ENCODE data around the gene ETFBKMT.

ETFBKMT gene, protein sequence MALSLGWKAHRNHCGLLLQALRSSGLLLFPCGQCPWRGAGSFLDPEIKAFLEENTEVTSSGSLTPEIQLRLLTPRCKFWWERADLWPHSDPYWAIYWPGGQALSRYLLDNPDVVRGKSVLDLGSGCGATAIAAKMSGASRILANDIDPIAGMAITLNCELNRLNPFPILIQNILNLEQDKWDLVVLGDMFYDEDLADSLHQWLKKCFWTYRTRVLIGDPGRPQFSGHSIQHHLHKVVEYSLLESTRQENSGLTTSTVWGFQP

DNA sequence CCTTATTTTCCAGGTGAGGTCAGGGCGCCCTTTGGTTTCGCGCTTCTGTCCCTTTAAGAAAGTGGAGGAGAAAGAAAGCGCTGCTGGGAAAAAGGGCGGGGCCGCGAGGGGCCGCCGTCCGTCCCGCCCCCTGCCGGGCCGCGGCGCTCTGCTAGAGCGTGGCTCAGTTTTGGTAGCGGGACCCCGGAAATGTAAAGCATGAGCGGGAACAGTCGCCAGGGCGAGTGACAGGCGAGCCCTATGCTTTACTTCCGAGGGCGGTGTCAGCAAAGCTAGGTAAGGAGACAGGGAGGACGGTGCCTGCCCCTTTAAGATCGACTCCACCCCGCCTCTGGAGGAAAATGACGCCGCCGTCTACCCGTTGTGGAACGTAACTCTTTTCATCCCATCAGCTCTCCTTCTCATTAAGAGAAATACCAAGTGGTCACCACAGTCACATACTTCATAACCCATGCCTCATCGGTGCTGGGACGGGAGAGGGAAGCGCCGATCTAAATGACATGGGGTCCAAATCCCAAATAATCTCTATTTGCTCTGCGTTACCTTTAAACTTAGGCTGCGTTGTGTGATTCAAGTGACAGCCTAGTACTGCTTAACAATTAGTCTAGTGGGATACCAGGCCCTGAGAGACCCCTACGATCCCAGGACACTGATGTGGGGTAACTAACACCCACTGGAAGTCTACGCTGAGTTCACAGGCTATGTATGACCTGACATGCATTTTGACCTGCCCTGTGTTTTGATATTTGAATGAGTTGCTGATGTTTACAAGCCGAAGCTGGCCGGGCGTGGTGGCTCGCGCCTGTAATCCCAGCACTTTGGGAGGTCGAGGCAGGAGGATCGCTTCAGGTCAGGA is at the start of gene ETFBKMT:
TSS of gene ETFBKMT (plus strand) at position 602 of the 856 bp plus-strand sequence. CDS start 2,266 bp downstream, outside the sequence.
- DNase-seq (ENCODE audit: low read depth, low spot score): peak; percentile 82

GRCh38 chr12:31612819-31613218 is 46.7 kb upstream of the ETFBKMT start:
- DNase-seq (ENCODE audit: low read depth, low spot score): no peak

- DNase-seq (ENCODE audit: low read depth, low spot score): no peak
These were observed 41.1 kb upstream of the ETFBKMT start for GRCh38 chr12:31618228-31619025.

DNA sequence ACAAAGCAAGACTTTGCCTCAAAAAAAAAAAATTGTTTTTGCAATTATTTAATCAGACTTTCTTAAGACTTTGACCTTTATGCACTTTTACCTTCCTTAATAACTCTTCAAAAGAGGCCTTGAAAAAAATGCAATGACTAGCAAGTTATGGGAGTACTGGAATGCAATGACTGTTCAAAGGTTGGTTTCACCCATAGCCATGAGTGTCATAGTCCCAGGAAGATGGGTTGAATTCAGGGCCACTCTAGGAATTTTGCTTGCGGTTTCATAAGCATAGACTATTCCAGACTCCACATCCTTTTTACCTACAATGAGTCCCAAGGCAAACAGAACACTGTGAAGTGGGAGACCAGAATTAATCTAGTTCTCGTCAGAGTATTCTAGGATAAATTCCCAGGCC is 39.2 kb upstream of the ETFBKMT start:
- DNase-seq (ENCODE audit: low read depth, low spot score): no peak

DNA sequence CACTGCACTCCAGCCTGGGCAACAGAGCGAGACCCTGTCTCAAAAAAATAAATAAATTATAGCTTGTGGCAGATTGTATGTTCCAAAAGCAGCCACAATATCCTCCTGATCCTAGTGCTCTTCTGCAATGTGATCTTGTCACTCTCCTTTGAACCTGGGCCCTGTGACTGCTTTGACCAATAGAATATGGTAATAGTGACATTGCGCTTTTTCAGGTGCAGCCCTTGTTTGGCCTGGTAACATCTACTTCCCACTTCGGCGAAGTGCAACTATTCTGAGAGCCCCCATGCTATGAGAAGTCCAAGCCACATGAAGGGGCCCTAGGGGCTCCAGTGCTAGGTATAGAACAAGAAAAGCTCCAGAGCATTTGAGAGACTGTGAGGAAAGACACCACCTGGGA is 37.5 kb upstream of the ETFBKMT start:
- no peak for DNase-seq (ENCODE audit: low read depth, low spot score)

DNA sequence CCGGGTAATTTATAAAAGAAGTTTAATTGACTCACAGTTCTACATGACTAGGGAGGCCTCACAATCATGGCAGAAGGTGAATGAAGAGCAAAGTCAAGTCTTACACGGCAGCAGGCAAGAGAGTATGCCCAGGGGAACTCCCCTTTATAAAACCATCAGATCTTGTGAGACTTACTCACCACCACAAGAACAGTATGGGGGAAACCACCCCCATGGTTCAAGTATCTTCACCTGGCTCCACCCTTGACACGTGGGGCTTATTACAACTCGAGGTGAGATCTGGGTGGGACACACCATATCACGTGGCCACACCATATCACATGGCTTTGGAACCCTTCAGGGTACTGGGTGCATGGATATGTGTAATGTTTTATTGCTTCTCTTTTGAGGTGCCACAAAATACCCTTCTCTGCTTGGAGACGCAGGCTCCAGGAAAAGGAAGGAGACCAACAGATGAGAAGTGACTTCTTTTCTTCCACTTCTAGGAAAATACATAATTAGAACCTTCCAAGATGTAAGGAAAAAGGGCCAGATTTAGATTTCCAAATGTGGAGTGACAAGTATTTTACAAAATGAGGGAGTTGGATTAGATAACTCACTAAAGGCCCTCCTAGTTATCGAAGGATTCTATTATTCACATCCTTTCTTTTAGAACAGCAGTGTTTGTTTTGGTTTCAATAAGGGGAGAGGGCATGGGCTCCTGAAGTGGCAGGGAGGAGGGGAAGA is 33.1 kb upstream of the ETFBKMT start:
- no peak for DNase-seq (ENCODE audit: low read depth, low spot score)

GRCh38 chr12:31627456-31628054 is 31.9 kb upstream of the ETFBKMT start:
- no peak for DNase-seq (ENCODE audit: low read depth, low spot score)

- no peak for DNase-seq (ENCODE audit: low read depth, low spot score)
These were observed 29.4 kb upstream of the ETFBKMT start for GRCh38 chr12:31629756-31630732.

DNA sequence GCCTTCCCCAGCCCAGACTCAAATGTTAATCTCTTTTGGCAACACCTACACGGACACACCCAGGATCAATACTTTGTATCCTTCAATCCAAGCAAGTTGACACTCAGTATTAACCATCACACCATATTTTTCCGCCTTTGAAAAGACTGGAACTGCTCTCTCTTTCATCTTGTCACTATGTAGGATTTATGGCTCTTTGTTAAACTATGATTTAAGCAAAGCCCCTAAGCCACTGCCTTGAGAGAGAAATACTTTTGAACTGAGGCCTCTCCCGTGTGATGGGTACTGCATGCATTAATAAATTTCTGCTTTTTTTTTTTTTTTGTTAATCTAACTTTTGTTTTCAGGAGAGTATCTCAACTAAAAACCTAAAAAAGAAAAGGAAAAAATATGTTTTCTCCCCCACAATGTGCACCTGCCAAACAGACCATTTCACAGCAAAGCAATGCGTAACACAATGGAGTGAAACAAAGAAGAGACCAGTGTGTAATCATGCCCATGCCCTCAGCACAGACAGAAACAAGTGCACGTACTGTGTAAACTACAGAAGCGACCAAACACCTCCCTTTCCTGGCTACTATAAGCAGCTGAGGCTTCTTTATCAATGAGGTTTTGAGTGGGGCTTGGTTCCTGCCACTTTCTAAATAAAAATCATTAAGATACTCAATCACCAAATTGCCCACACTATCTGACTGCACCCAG is 28.3 kb upstream of the ETFBKMT start:
- no peak for DNase-seq (ENCODE audit: low read depth, low spot score)

DNA sequence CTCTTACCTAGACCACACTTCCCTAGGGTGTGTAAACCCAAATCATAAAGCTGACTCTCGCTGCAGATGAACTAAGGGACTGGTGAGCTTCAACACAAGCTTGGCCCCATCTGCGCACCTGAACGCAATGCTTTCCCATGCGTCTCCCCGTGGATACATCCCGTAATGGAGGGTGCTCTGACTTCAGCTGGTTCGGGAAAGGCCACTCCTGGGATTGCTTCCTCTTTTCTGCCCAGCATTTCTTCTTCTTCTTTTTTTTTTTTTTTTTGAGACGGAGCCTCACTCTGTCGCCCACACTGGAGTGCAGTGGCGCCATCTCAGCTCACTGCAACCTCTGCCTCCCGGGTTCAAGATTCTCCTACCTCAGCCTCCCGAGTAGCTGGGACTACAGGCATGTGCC is 27.7 kb upstream of the ETFBKMT start:
- DNase-seq (ENCODE audit: low read depth, low spot score): no peak

DNA sequence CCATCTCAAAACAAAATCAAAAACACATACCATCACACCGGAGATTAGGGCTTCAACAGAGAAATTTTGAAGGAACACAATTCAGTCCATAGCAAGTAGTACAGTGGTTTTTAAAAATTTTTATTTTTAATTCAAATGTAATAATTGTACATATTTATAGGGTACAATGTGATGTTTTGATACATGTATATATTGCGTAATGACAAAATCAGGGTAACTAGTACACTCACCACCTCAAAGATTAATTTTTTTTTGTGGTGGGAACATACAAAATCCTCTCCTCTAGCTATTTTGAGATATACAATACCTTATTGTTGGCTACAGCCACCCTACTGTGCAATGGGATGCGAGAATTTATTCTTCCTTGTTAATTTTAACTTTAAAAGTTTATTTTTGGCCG is 26.0 kb upstream of the ETFBKMT start:
- DNase-seq (ENCODE audit: low read depth, low spot score): no peak

DNA sequence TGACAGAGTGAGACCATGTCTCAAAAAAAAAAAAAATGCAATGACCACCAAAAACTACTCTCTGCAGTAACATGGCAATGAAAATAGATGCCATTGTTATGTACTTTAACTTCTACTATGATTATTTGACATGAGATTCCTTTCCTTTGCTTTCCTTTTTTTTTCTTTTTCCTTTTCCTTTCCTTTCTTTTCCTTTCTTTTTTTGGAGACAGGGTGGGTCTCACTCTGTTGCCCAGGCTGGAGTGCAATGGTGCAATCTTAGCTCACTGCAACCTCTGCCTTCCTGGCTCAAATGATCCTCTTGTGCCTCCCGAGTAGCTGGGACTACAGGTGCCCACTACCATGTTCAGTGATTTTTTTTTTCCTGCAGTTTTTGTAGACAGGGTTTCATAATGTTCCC is 24.9 kb upstream of the ETFBKMT start:
- no peak for DNase-seq (ENCODE audit: low read depth, low spot score)

DNA sequence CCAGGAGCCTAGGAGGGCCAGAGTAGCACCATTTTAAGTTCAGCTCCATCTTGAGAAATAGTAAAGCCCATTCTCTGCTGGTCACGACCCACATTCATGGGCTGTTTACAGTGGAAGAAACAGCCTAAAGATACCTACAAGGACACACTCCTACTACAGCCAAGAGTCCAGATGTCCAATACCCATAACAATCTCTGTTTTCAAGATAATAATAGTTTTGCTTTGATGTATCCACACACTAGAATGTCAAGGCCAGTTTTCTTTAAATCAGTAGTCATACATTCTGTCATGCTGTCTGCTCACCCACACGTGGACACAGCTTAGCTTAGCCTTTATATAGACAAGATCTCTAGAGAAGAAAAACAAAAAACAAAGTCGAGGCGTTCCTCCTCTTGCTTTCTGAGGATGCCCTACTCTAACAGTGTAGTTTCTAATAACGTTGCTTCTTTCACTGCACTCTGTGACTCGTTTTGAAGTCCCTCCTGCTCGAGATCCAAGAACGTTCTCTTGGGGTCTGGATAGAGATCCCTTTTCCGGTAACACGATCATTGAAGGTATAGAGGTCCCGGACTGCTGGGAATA is 17.9 kb upstream of the ETFBKMT start:
- no peak for DNase-seq (ENCODE audit: low read depth, low spot score)

DNA sequence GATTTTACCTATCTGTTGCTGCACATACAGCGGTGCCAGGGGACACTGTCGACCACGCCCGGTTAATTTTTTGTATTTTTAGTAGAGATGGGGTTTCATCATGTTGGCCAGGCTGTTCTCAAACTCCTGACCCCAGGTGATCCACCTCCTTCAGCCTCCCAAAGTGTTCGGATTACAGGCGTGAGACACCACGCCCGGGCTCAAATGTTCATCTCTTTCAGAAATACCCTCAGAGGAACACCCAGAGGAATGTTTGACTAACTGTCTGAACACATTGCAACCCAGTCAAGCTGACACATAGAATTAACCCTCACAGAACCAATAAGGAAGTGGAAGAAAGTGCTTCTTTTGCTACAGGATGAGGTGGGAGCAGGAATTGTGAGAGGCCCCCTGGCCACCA is 15.0 kb upstream of the ETFBKMT start:
- DNase-seq (ENCODE audit: low read depth, low spot score): no peak

GRCh38 chr12:31645924-31646323 is 13.6 kb upstream of the ETFBKMT start:
- DNase-seq (ENCODE audit: low read depth, low spot score): no peak

DNA sequence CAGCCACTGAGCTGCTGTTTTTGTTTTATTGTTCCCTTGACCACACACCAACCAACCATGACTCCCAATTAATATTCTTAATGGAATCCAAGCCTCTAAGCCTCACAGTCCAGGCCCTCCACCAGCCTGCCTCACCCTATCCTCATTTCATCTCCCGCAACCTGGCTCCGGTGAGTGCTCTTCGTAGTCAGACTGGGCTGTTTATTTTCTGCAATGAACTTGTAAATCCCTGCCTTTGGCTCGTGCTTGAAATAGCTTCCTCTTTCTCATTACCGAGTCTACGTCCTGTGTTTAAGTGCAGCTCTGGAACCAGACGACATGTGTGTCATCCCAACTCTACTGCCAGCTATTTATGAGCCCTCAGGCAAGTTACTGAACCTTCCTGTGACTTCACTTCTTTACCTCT is 12.4 kb upstream of the ETFBKMT start:
- no peak for DNase-seq (ENCODE audit: low read depth, low spot score)

GRCh38 chr12:31650918-31651317 is 8.6 kb upstream of the ETFBKMT start:
- no peak for DNase-seq (ENCODE audit: low read depth, low spot score)

- DNase-seq (ENCODE audit: low read depth, low spot score): no peak
These were observed 7.5 kb upstream of the ETFBKMT start for GRCh38 chr12:31651893-31652521.
